ENCODE measurements around the gene AHCYL2.

GRCh38 chr7:129452589-129453231 lies 227.9 kb downstream of the AHCYL2 start:
- TF ChIP-seq CTCF (conservative IDR thresholded peaks at IDR 0.05; ENCODE audit: low read depth in 2 of 2) (no peak), JUNB (IDR thresholded peaks at IDR 0.05; ENCODE audit: unreplicated experiment) (no peak)

Measured in GM23338 (cell line).